Ovary (tissue), 9 donors: ENCODE measurements around the gene BAHCC1. TPM values are rescaled to one million over a fixed set of nuclear protein-coding genes. Genes with fewer than 3 reads are reported as not detected.

Experiments used
- DNase-seq, 5 donors: peaks; one replicate each; pipeline ENCODE4 v3.0.0-alpha.2; 2019 to 2020
- H3K27ac ChIP-seq, 2 donors: fragments of 200-600 bp; one replicate each; pipeline versions ENCODE4 v1.5.1 to v1.8.0; 2019 to 2022
- H3K27me3 ChIP-seq: fragments of 200-600 bp; one replicate; pipeline ENCODE4 v1.8.0; 2022
- H3K36me3 ChIP-seq: fragments of 200-600 bp; sonication (generic); one replicate; pipeline ENCODE4 v1.5.1; 2019
- H3K4me1 ChIP-seq: one replicate; pipeline ENCODE4 v1.8.1; 2013; ENCODE audit warnings: mild to moderate bottlenecking, moderate library complexity; ENCODE audit not compliant: insufficient read depth
- H3K4me3 ChIP-seq: fragments of 200-600 bp; sonication (generic); one replicate; pipeline ENCODE4 v1.5.1; 2017
- H3K9me3 ChIP-seq, 2 donors: fragments of 200-600 bp in 1 of 2; sonication (generic) in 1 of 2; one replicate each; pipeline versions ENCODE4 v1.5.1 to v1.8.1; 2013 to 2019; ENCODE audit warnings: mild to moderate bottlenecking in 1 of 2, moderate library complexity in 1 of 2
- EP300 ChIP-seq: sonication (generic); formaldehyde crosslinking; IDR thresholded peaks from one replicate; pipeline ENCODE4 v1.6.1; 2017; ENCODE audit warnings: antibody characterized with exemption
- POLR2A ChIP-seq: fragments of 450-650 bp; IDR thresholded peaks from one replicate; pipeline ENCODE4 v1.6.1; 2017; ENCODE audit warnings: antibody characterized with exemption, mild to moderate bottlenecking, moderate library complexity
- WGBS, 3 donors: extraction: QIAGEN DNeasy Blood & Tissue Kit in 1 of 3; methylation state at CpG; one replicate each; pipeline versions ENCODE4 v1.1.5 to v1.1.7; 2013 to 2017; 5-methylcytosine and 5-hydroxymethylcytosine counted together
- intact Hi-C, 4 donors: fragments of 100-400 bp; cut with DNase I; formaldehyde crosslinking; loops; one replicate each; pipeline versions ENCODE4 v1.11.0 to v1.15.1; 2022 to 2023
- polyA plus RNA-seq, 2 donors: library from polyadenylated mRNA; stranded (reverse); fragments of 200-250 nt in 1 of 2; fragments of 350-450 nt in 1 of 2; fragmentation: Illumina TruSeq in 1 of 2; extraction: RNeasy Lipid Tissue Mini Kit (QIAGEN cat#74804) in 1 of 2; gene quantifications; one replicate each; pipeline ENCODE4 v1.2.3, GENCODE V29; 2013 to 2014
- total RNA-seq, 7 donors: library from RNA; depleted of rRNA in 2 of 7; stranded (reverse); fragments of >200 nt in 2 of 7; fragmentation: NEBNext Ultra II Directional in 3 of 7; extraction: Animal tissue kit (Norgen Biotek cat#: 25700) in 3 of 7; gene quantifications; one replicate each; pipeline versions ENCODE4 v1.1.0 to v1.2.4, GENCODE V29; 2016 to 2023
- TF ChIP-seq, protein P1 (sequence below), 3 donors: fragments of 450-650 bp in 2 of 3; fragments of 200-600 bp in 1 of 3; IDR thresholded peaks; one replicate each; pipeline versions ENCODE4 v1.5.1 to v1.8.0; 2016 to 2022; ENCODE audit warnings: antibody characterized with exemption in 3 of 3, mild to moderate bottlenecking in 1 of 3
- donor health status: DM: no; HTN: no; CAD: no; lungs with moderate emphysema.
- donor health status: DM: no; HTN: no; CAD: no.
- donor health status: Bipolar disorder and iron deficiency.
- donor health status: DM: yes; HTN: yes; CAD: no.
- donor health status: DM: no; HTN: no; CAD: no.
- donor health status: DM: yes; HTN: yes; CAD: no.

The BAHCC1 gene
- total and polyA plus RNA-seq, 9 donors, result 1.9 to 31.9 (median 18.4) TPM

GRCh38 chr17:81465910-81466309 lies 70.7 kb downstream of the BAHCC1 start:
- intact Hi-C loops, result no loop called here
- H3K4me1 ChIP-seq, result no peaks in the 10 kb centered on the region
- no peaks in the 10 kb centered on the region for H3K27me3 ChIP-seq
- TF ChIP-seq POLR2A, result no peak
- TF ChIP-seq, protein P1, sequence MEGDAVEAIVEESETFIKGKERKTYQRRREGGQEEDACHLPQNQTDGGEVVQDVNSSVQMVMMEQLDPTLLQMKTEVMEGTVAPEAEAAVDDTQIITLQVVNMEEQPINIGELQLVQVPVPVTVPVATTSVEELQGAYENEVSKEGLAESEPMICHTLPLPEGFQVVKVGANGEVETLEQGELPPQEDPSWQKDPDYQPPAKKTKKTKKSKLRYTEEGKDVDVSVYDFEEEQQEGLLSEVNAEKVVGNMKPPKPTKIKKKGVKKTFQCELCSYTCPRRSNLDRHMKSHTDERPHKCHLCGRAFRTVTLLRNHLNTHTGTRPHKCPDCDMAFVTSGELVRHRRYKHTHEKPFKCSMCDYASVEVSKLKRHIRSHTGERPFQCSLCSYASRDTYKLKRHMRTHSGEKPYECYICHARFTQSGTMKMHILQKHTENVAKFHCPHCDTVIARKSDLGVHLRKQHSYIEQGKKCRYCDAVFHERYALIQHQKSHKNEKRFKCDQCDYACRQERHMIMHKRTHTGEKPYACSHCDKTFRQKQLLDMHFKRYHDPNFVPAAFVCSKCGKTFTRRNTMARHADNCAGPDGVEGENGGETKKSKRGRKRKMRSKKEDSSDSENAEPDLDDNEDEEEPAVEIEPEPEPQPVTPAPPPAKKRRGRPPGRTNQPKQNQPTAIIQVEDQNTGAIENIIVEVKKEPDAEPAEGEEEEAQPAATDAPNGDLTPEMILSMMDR (IDR thresholded peaks at IDR 0.05), result no peak
- no peak for TF ChIP-seq EP300
- 85 to 90% (median 88%) methylated on average over 17 of the region's 17 CpGs for WGBS, 3 donors
- H3K27ac ChIP-seq, result no peak overlapping the region
- no peak overlapping the region for H3K4me3 ChIP-seq
- H3K36me3 ChIP-seq, result no peaks in the 10 kb centered on the region
- DNase-seq, result no peak
- H3K9me3 ChIP-seq, result no peaks in the 10 kb centered on the region

- Histone ChIP-seq H3K36me3 (no peaks in the 10 kb centered on the region), H3K4me1 (no peaks in the 10 kb centered on the region), H3K27me3 (no peaks in the 10 kb centered on the region), H3K27ac (no peak overlapping the region), H3K9me3 (no peaks in the 10 kb centered on the region), H3K4me3 (no peak overlapping the region)
- TF ChIP-seq, protein P1 (IDR thresholded peaks at IDR 0.05), result no peak
- TF ChIP-seq POLR2A (no peak), EP300 (no peak)
- intact Hi-C loops, result no loop called here
- WGBS, 3 donors, result 83 to 88% (median 84%) methylated on average over 33 of the region's 33 CpGs
- DNase-seq, result no peak
Measured at GRCh38 chr17:81466564-81467472, 71.6 kb downstream of the BAHCC1 start.

DNA sequence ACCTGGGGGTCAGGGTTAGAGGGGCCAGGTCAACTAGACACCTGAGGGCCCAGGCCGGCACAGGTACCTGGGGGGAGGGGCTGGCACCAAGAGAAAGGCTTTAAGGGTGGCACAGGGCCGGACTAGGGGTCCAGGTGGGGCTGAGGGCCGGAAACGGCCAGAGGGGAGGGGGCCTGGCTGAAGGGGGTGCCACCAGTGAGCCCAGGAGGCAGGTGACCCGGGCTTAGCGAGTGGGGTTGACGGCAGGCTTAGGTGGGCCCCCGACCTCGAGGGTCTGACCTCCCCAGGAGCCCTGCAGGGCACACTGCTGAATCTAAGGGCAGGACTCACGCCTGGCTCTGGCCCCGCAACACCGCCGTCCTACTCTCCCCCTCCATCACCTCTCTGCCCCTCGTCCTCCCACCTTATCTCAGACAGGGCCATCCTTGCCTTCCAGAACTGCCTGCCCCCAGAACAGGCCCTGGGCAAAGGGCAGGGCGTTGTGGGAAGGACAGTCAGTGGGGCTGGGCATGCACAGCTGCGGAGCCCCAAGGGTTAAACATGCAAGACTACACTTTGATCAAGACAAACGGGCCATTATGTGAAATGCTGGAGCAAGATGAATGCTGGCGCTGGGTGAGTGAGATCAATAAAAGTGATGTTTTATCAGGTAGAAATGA lies 73.0 kb downstream of the BAHCC1 start:
- H3K4me1 ChIP-seq, result peaks cover 7% of the 10 kb centered on the region
- no peak overlapping the region for H3K27ac ChIP-seq
- no peaks in the 10 kb centered on the region for H3K9me3 ChIP-seq
- H3K36me3 ChIP-seq, result no peaks in the 10 kb centered on the region
- WGBS, 3 donors, result 85 to 91% (median 87%) methylated on average over 18 of the region's 18 CpGs
- H3K4me3 ChIP-seq, result no peak overlapping the region
- DNase-seq, result no peak
- TF ChIP-seq EP300, result no peak
- TF ChIP-seq POLR2A, result no peak
- TF ChIP-seq, protein P1 (IDR thresholded peaks at IDR 0.05), result no peak
- intact Hi-C loops, result no loop called here
- no peaks in the 10 kb centered on the region for H3K27me3 ChIP-seq

GRCh38 chr17:81468770-81469121 lies 73.5 kb downstream of the BAHCC1 start:
- H3K4me1 ChIP-seq, result peaks cover 7% of the 10 kb centered on the region
- no peak for DNase-seq
- no peak overlapping the region for H3K27ac ChIP-seq
- intact Hi-C loops, result no loop called here
- WGBS, 3 donors, result 78 to 81% (median 79%) methylated on average over 18 of the region's 18 CpGs
- H3K27me3 ChIP-seq, result no peaks in the 10 kb centered on the region
- TF ChIP-seq, protein P1 (IDR thresholded peaks at IDR 0.05), result no peak
- H3K36me3 ChIP-seq, result no peaks in the 10 kb centered on the region
- no peak overlapping the region for H3K4me3 ChIP-seq
- H3K9me3 ChIP-seq, result no peaks in the 10 kb centered on the region
